Tibial nerve (tissue), 3 donors: ENCODE measurements around the gene SETD3.

ENCODE experiments used
- POLR2A ChIP-seq, 2 donors: fragments of 450-650 bp; IDR thresholded peaks; one replicate each; pipeline ENCODE4 v1.6.1; 2017; ENCODE audit warnings: antibody characterized with exemption in 2 of 2, mild to moderate bottlenecking in 2 of 2, moderate library complexity in 2 of 2
- TF ChIP-seq, protein P1 (sequence below), 5 experiments: fragments of 200-600 bp in 3 of 5; fragments of 450-650 bp in 2 of 5; sonication (generic) in 3 of 5; IDR thresholded peaks; one replicate each; pipeline ENCODE4 v1.5.1; 2016 to 2019; ENCODE audit warnings: antibody characterized with exemption in 5 of 5, mild to moderate bottlenecking in 3 of 5, moderate library complexity in 2 of 5

DNA sequence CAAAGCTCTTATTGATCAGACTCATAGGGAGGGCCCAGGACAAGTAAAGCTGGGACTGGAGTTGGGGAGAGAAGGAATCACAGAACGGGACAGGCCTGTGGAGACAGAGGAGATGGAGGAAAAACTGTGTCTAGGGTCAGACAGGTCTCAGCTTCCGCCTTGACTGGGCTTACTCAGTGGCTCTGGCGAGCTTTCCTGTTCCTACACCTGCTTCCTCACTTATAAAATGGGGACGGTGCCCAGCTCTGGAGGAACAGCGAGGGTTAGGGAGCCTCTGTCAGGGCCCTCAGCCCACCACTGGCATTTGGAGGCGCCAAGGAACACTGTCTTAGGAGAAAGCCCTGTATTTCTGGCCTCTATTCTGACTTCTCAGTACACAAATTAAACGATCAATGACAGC, 34.7 kb downstream of the SETD3 start:
- no peak for TF ChIP-seq POLR2A (IDR thresholded peaks at IDR 0.05)
- TF ChIP-seq, protein P1, sequence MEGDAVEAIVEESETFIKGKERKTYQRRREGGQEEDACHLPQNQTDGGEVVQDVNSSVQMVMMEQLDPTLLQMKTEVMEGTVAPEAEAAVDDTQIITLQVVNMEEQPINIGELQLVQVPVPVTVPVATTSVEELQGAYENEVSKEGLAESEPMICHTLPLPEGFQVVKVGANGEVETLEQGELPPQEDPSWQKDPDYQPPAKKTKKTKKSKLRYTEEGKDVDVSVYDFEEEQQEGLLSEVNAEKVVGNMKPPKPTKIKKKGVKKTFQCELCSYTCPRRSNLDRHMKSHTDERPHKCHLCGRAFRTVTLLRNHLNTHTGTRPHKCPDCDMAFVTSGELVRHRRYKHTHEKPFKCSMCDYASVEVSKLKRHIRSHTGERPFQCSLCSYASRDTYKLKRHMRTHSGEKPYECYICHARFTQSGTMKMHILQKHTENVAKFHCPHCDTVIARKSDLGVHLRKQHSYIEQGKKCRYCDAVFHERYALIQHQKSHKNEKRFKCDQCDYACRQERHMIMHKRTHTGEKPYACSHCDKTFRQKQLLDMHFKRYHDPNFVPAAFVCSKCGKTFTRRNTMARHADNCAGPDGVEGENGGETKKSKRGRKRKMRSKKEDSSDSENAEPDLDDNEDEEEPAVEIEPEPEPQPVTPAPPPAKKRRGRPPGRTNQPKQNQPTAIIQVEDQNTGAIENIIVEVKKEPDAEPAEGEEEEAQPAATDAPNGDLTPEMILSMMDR (IDR thresholded peaks at IDR 0.05) = no peak
